ENCODE results near the gene SLTM.
A peak's percentile ranks its signal among the peaks of the same experiment; 100 is the strongest.
"Not testable (repeated sequence)": the region's sequence is repeated elsewhere in the genome, so short reads cannot be mapped to it uniquely, and the experiment has no call there.

The SLTM gene

DNA sequence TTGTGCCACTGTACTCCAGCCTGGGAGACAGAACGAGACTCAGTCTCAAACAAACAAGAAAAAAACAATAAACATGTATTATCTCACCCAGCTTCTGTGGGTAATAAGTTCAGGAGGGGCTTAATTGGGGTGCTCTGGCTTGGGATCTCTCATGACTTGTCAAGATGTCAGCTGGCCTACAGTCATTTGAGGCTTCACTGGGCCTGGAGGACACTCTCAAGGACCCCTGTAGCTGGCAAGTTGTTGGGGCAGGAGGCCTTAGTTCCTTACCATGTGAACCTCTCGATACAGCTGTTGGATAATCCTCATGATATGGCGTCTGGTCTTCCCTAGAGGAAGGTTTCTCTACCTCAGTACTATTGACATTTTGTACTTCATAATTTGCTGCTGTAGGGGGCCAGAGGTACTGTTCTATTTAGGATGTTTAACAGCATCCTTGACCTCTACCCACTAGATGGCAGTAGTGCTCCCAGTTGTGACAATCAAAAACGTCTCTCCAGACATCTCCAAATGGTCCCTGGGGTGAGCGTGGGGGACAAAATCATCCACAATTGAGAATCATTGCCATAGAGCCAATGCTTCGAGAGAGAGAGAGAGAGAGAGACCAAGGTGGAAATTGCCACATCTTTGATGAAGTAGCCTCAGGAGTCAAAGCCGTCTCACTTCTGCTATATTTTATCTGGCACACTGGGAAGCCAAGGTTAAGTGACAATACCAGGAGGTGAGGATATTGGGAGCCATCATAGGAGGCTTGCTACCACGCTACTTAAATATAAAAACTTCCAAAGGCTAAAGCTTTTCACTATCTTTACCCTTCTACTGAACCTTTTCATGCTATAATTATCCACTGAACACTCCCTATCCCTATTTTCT lies 23.9 kb upstream of the SLTM start:
- peak; percentile 83 for DNase-seq (ENCODE audit: low read depth)
- no peak for TF ChIP-seq POLR2A (IDR thresholded peaks at IDR 0.05; ENCODE audit: extremely low read depth, insufficient read length)
- TF ChIP-seq, protein P1, sequence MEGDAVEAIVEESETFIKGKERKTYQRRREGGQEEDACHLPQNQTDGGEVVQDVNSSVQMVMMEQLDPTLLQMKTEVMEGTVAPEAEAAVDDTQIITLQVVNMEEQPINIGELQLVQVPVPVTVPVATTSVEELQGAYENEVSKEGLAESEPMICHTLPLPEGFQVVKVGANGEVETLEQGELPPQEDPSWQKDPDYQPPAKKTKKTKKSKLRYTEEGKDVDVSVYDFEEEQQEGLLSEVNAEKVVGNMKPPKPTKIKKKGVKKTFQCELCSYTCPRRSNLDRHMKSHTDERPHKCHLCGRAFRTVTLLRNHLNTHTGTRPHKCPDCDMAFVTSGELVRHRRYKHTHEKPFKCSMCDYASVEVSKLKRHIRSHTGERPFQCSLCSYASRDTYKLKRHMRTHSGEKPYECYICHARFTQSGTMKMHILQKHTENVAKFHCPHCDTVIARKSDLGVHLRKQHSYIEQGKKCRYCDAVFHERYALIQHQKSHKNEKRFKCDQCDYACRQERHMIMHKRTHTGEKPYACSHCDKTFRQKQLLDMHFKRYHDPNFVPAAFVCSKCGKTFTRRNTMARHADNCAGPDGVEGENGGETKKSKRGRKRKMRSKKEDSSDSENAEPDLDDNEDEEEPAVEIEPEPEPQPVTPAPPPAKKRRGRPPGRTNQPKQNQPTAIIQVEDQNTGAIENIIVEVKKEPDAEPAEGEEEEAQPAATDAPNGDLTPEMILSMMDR (IDR thresholded peaks at IDR 0.05; ENCODE audit: low read depth, low read length), result peak; percentile 77
- TF ChIP-seq, protein P2, sequence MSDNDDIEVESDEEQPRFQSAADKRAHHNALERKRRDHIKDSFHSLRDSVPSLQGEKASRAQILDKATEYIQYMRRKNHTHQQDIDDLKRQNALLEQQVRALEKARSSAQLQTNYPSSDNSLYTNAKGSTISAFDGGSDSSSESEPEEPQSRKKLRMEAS (IDR thresholded peaks at IDR 0.05; ENCODE audit: low read depth, low read length), result no peak
- no peak overlapping the region for H3K4me3 ChIP-seq (ENCODE audit: low read depth, low read length)

DNA sequence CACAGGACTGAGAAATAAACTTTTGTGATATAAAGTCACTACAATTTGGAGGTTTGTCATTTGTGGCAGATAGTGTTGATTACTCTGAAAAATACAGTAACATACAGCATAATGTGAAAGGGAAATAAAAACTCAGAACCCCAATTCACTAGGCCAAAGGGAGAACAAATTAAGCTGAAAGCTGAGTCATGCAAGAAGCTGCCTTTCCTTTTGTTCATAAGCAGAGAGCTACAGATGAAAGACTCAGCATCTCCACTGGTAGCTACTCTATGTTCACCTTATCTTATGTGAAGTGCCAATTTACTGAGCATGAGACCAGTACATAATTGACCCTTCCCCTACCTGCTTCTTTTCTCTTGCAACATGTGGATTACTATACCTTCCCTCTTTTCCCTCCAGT lies 19.3 kb upstream of the SLTM start:
- H3K4me3 ChIP-seq (ENCODE audit: low read depth, low read length), result no peak overlapping the region
- no peak for DNase-seq (ENCODE audit: low read depth)
- TF ChIP-seq POLR2A (IDR thresholded peaks at IDR 0.05; ENCODE audit: extremely low read depth, insufficient read length) (no peak), MYC (IDR thresholded peaks at IDR 0.05; ENCODE audit: low read depth, low read length) (no peak)
- TF ChIP-seq, protein P2 (IDR thresholded peaks at IDR 0.05; ENCODE audit: low read depth, low read length), result no peak
- TF ChIP-seq, protein P1 (IDR thresholded peaks at IDR 0.05; ENCODE audit: low read depth, low read length), result no peak

DNA sequence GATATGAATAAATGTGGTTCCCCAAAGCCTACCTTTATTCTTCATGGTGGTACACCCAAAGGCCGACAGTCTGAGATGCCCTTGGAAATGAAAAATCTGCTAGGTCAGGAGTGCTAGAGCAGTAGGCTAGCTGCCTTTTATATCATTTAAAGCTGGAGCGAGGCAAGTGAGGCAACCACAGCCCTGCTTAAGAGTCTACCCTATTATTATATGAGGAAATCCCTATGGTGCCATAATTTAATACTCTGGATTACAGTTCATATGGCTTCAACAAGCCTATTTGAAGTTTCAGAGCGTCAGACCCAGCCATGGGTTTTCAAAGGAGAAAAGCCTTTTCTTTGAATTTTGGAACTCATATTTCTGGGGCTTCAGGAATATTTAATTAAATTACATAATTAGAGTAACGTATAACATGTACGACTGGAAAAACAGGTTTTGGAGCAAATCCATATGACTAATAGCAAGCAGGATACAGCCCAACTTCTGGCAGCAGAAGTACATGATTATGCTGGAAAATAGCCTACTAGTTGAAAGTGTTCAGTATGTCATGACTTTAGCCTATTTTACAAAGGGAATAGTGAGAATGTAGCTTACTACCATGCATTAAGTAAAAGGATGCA lies 18.0 kb upstream of the SLTM start:
- TF ChIP-seq, protein P2 (IDR thresholded peaks at IDR 0.05; ENCODE audit: low read depth, low read length), result no peak
- TF ChIP-seq MYC (IDR thresholded peaks at IDR 0.05; ENCODE audit: low read depth, low read length), result no peak
- TF ChIP-seq, protein P1 (IDR thresholded peaks at IDR 0.05; ENCODE audit: low read depth, low read length), result no peak
- no peak for TF ChIP-seq POLR2A (IDR thresholded peaks at IDR 0.05; ENCODE audit: extremely low read depth, insufficient read length)
- no peak overlapping the region for H3K4me3 ChIP-seq (ENCODE audit: low read depth, low read length)
- no peak for DNase-seq (ENCODE audit: low read depth)

DNA sequence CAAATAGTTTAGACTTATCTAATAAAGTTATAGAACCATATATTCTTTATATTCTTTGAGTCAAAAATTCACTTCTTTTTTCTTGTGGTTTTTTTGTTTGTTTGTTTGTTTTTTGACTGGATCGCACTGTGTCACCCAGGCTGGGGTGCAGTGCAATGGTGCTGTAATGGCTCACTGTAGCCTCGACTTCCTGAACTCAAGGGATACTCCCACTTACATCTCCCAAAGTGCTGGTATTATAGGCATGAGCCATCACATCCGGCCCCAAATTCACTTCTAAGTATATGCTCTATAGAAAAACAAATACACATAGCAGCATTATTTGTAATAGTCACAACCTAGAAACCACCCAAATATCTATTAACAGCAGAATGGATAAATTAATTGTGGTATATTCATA lies 13.7 kb upstream of the SLTM start:
- TF ChIP-seq POLR2A (IDR thresholded peaks at IDR 0.05; ENCODE audit: extremely low read depth, insufficient read length), result no peak
- TF ChIP-seq, protein P2 (IDR thresholded peaks at IDR 0.05; ENCODE audit: low read depth, low read length), result 0 out of 2 replicates have a peak, but pooled peaks have one; percentile 11
- H3K4me3 ChIP-seq (ENCODE audit: low read depth, low read length), result no peak overlapping the region
- DNase-seq (ENCODE audit: low read depth), result peak; percentile 68

DNA sequence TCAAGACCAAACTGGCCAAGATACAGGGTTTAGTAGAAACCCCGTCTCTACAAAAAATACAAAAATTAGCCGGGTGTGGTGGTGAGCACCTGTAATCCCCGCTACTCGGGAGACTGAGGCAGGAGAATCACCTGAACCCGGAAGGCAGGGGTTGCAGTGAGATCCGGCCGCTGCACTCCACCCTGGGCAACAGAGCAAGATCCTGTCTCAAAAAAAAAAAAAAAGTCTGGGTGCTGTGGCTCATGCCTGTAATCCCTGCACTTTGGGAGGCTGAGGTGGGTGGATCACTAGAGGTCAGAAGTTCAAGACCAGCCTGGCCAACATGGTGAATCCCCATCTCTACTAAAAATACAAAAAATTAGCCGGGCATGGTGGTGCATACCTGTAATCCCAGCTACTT lies 1.5 kb upstream of the SLTM start:
- not testable (repeated sequence) for H3K4me3 ChIP-seq (ENCODE audit: low read depth, low read length); DNase-seq (ENCODE audit: low read depth)

DNA sequence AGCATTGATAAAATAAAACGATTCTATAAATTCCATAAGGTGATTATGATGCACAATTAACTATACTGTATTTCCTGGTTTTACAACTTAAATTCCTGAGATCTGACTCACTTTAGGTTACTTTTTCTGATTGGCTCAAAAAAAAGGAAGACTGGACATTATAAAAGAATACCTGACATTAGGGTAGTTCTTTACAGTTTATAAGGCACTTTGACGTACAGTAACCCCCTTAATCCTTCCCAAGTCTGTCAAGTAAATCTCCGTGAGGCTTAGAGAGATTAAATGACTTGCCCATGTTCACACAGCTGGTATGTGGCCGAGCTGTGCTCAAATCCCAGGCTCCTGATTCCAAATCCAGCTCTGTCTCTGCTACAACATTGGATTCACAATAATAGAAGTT lies 1.0 kb upstream of the SLTM start:
- DNase-seq (ENCODE audit: low read depth), result no peak
- no peak for TF ChIP-seq MYC (IDR thresholded peaks at IDR 0.05; ENCODE audit: low read depth, low read length)
- TF ChIP-seq, protein P1 (IDR thresholded peaks at IDR 0.05; ENCODE audit: low read depth, low read length), result no peak
- TF ChIP-seq, protein P2 (IDR thresholded peaks at IDR 0.05; ENCODE audit: low read depth, low read length), result no peak
- no peak for TF ChIP-seq POLR2A (IDR thresholded peaks at IDR 0.05; ENCODE audit: extremely low read depth, insufficient read length)
- peak overlapping the region; percentile 91 for H3K4me3 ChIP-seq (ENCODE audit: low read depth, low read length)
